Measurements from ENCODE around the gene GMDS.

GMDS gene

DNA sequence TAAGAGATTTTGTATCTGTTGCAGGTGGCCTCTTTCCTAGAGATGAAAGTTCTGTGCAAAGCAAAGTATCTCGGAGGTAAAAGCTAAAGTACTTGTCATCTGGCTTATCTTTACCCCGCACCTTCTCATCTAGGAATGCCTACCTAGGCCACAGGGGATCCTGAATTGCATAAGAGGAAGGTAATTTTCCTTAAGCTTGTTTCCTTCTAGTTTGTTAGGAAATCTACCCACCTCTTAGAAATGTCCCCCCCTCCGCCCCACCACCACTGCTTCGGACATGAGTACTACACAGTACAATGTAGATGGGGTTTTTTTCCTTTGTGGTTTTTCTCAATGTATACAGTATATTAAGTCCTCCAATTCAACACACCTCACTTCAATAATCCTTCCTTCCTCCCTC lies 614.2 kb downstream of the GMDS start:
- DNase-seq: no peak

DNA sequence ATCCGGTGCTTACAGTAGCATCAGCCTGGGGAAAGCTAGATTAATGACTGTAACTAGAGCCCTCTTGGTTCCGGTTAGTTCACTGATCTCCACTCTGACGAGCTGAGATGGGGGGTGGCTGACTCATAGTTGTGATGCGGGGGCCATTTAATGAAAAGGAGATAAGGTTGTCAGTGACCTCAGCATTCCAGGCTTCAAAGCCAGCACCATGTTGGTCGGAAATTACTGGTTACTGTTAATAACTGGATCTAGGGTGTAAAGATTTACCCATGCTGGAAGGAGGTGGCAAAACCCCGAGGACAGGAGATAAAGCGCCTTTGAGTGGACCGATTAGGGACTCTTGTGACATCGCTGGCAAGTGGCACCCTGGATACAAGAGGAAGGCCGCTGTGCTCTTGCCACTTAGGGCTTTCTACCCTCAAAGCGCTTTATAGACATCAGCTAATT lies 614.6 kb downstream of the GMDS start:
- DNase-seq: no peak

DNA sequence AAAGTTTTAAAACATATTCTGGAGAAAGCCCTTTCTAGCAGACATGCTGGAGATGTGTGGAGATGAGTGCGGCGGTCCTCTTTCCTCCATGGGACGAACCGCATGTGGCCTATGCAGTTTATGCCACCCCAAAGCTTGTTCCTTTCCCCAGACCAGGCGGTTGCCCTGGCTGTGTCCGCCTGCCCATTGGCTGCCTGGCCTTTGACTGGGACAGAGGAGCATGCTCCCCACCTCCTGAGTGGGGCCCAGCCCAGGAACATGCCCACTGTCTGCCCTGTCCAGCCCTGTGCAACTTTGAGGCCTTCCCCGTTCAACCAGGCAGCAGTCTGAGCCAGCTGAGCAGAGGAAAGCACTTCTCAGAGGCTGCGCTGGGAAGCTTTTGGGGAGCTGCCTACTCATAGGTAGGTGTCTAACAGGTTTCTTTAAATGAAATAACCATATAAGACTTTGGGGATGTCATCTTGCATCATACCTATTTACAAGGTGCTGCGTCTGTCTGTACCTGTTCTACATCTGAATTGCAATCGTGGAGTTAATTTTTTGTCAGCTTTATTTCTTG lies 615.1 kb downstream of the GMDS start:
- no peak for DNase-seq

DNA sequence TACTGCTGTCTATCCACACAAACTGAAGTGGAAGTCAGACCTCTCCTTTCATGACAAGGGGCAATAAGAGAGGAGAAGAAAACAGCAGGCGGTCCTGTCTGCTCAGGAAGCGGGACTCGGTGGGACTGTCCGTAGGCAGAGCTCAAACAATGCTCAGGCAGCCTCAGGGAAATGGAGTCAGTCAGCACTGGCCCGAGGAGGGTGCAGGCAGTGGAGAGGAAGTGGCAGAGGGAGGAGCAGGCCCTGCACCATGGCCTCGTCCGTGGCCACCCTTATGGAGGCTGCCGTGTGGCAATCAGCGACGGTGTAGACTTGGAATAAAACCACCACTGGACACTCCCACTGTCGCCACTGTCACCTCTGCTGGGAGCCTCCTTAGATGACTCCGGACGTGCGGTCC lies 616.1 kb downstream of the GMDS start:
- DNase-seq: no peak

DNA sequence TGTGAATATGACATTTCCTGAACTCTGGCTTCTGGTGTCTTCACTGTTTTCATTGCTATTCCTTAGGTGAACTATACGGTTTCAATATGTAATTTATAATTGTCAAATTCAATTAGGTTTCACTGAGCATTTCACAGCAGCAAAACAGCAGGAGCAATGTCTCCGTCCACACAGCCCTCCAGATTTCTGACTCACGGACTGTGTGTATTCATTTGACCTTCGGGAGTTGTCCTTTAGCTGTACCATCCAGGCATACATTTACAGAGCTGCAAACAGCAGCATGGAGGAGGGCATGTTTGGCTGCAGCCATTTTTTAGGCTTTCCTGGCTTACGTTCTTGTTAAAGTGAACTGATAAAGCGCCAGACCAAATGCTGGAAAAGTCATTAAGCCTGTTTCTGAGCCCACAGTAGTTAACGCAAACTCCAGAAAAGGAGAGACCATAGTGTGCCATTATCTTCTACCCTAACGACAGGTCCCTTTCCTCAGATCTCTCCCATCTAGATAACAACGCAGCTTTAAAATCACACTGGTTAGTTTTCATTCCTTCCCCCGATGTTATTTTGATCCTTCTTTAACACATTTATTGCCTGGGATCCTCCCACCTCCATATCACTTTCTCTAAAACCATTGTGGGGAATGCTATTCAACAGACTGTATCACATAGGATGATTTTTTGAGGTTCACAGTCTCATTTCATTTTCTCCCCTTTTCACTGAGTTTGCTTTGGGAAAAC lies 617.4 kb downstream of the GMDS start:
- DNase-seq: no peak

DNA sequence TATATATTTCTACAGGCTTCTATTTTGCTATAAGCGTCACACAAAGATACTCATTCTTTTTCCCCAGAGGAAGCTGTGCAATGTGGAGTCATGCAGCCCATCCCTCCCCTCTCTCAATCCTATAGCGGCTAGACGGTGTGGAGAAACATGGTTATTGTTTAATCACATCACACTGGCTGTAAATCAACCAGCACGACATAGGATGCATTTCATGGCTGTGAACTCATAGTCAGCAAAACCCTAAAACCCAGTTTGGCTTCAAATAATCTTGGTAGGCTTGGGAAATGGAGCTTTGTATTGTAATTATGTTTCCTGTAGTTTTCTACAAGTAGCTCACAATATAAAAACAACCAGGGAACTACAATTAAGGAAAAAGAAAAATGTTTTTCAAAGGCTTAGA lies 618.9 kb downstream of the GMDS start:
- no peak for DNase-seq

DNA sequence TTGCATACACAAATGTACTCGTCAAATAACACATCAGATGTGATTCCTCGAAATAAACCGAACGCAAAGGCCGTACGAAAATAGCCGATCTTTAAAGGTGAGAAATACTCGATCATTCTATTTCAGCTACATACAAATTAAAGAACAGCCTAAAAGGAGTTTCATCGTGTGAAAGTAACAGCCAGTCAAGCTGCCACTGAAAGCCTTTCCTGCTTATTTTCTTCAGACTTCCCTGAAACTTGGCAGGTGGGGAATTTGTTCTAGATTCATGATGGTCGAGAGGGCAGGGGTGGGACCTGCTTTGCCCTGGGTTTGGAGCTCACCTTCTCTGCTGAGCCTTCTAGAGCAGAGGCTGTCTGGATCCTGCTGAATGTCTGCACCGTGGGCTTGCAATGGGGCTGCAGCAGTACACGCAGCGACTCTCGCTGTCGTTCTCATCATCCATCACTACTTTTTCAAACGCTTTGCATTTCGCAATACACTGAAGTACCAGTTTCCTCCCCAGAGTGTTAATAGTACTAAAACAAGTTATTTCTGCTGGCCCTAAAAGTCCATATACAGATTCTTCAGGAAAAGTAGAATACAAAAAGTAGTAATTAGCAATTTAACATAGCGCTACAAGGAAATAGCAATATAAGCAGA lies 619.5 kb downstream of the GMDS start:
- DNase-seq: no peak

DNA sequence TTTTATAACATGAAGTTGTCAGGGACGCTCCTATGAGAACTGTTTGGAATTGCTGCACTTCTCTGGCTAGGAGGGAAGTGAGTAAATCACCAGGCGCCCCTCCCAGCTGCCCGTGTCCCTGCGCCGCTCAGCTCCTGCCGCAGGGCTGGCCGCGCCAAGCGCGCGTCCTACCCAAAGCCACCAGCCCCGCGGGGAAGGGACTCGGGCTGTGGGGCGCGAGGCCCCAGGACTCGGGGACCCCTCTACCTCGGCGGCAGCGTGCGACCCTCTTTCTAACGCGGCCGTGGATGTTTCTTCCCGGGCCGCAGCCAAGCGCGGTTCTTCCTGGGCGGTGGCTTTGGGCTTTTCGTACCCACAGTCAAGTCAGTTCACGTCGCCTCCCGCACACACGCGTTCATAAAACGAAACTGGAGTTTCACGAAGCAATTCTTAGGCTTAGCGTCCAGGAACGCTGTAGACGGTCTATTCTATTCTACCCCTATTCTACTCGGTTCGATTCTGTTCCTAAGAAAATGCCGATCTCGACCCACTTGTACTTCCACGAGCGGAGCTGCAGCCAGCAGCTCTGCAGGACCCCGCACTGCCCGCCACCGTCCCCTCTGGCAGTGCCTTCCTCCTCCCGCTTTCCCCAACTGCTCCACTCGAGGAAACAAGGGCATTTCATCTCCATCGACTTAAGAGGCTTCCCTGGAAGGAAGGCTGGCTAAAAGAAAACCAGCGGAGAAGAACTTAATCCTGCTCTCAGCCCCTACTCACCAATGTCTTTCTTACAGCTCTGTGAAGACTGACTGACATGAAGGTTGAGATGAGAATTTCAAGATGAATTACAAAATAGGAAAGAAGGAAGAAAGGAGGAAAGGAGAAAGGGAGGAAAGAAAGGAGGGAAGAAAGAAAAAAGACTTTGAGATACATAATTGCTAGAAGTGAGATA lies 620.3 kb downstream of the GMDS start:
- no peak for DNase-seq

DNA sequence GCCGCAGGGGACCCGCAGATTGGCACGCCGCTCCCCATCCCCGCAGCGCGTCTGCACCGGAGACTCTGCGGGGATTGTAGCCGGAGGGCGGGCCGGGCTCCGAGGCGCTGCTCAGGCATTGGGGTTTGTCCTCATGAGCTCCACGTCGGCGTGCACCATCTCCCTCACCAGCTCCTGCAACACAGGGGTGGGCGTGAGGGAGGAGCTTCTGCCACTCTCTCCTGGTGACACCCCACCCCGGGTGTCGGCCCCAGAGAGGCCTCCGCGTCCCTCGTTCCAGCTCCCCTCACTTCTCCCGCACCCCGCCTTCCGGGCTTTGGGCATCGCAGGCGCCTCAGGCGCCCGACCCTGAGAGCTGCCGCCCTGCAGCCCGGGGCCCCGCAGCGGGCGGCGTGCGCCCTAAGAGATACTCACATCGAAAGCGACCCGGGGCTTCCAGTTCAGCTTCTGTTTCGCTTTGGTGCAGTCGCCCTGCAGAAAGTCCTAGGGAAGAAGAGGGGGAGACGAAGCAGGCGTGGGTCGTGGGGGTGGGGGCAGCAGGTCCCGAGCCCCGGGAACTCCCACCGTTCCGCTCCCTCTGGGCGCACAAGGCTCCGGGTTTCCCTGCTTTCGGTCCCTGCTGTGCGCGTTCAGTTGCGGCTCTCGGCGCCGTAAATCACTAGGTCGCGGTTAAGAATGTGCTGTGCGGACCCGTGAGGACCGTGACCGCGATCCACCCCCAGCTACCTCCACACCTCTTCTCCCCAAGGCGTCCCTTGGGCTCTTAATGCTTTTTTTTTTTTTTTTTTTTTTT lies 621.2 kb downstream of the GMDS start:
- no peak for DNase-seq

DNA sequence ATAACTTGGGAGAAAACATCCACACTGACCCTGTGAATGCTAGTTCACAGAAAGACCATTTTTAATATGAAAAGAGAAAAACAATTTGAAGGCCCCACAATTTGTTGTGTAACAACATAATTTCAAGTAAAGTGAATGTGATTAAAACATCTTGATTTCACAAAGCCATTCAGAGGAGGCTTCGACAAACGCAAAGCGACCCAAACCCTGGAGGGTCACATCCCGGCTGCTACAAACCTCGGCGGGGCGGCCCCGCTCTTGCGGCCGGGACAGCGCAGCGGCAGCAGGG lies 621.7 kb downstream of the GMDS start:
- DNase-seq: no peak

DNA sequence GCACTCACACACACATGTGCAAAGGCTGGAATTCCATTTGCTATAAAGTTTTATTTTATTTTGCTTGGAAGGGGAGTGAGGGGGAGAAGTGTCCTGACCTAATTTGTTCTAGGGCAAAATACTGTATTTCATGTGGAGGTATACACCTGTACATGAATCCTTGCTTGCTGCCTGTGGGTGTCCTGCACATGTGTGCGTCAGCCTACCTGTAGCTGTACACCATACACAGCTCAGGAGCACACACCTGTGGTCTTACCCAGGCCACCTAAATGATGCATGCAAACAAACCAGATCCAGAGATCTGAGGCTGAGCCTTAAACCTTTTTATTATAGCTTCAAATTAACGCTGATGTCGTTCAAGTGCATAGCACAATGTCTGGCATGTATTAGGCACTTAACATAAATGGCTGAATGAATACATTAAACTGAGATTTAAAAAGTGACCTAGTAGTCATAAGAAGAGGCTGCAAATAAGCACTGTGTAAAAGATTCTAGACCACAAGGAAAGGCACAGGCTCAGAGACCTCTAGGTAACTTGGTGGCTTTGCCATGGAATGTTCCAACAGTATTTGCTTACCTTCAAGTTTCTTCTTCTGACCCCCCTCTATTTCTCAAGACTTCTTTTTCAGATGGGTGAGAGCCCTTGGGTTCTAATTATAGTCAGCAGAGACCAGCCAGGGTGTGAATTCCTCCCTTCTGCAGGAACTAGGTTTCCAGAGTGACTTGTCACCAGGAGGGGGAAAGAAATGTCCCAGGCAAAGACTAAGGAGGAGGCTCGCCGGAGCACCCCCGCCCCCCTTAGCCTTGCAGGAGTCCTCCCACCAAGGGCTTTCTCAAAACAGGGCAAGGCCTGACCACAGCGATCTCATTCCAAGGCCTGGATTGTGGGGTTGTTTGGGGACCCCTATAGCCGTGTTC lies 622.3 kb downstream of the GMDS start:
- DNase-seq: no peak

DNA sequence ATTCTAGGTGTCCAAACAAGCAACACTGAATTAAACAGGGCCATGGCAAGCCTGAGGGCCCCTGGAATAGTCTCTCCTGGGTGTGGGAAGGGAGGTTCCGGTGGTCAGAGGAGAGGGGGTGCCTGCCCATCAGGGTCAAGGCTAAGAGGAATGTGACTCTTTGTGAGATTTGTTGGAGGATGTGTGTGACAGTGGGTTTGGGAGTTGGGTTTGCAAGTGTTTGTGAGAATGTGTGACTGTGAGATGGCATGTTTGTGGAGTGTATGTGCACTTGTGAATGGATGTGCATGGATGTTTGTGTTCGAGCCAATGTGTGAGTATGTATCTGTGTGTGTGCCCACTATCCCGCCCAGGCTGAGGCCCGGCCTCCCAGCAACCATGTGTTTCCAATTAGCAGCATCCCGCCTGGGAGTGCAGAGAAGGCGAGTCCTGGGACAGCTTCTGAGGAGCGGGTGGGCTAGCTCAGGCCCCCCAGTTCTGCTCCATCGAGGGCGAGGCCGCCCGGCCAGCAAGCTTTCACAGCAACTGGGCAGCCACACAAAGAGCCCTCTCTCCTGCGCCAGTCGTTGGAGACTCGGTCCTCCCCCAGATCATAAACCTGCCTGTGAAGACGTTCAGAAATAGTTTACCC lies 623.1 kb downstream of the GMDS start:
- DNase-seq: no peak

DNA sequence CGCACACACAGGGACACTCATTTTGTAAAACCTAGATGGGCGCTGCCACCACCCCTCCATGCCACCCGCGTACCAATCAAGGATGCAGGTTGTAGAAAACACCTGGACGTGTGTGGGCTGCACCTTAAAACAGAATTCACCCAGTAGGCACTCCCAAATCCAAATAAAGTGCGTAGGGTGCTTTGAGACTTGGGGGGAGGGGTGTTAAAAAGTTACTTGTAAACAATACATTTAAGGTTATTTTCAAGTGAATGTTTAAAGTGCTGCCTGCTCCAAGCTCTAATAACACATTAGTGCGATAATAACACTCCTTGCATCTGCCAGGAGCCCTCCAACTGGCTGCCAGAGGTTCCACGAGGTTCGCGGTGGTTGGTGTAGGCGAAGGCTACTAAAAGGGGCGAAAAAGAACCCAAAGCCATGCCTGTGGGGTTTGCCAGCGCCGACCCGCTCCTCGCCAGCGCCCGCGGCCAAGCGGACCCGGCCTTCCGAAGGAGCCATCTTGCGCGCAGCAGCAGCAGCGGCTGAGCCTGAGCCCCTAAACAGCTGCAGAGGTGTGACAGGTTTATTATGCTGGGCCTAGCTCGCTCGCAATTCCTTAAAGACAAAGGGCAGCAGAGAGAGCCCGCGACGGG lies 624.2 kb downstream of the GMDS start:
- DNase-seq: no peak

DNA sequence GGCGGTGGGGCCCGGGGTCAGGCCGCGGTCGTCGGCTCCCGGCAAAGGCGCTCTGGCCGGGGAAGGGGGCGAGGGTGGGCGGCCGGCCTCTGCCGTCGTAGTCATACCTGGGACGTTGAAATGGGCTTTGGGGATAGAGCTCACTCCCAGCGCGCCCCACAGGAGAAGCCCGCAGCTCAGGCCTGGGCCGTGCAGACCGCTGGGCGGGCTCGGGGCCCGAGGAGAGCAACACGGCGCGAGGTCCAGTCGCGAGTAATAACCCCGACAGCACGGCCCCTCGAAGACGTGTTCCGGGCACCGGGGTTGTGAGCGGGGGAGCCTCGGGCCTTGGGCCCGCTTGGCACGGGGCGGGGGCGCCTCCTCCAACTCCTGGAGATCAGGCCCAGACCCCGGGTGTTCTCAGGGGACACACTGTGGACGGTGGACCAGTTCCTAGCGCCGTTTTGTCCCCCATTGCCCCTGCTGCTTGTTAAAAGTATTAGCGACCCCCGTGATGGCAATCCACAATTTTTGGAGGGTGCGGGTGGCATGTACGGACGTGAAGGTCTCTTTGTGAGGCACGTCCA lies 624.8 kb downstream of the GMDS start:
- DNase-seq: no peak

DNA sequence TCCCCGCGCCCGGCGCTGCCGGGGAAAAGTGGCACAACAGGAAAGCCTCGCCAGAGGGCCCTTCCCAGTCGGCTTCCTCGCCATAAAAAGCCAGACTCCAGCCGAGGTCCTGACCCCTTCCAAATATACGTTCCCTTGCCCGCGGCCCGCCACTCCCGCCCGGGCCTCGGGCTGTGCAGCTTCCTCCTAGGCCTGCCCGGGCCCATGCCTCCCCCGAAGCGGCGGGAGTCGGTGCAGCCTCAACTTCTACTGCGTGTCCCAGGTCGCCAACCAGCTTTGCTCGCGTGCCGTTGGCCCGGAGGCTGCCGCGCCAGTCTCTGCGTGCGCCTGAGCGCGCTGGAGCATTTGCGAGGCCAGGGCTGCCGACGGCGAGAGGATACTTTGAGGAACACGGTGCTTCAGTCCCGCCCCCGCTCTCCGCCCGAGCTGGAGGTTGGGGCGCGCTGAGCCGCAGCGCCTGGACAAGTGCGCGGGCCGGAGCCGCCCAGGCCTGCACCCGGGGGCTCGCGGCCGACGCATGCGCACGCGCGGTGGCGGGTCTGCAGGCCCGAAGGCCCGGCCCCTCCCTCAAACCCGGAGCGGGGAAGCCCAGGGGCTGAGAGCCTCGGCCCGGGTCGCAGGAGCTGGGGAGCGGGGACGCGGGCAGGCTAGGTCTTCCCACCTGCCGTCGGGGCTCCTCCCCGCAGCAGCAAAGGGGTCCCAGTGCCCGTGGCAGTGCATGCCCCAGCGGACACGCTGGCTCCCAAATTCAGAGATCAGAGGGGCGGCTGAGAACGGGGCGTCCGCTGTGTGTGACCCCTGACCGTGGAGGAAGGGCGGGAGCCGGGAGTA lies 625.5 kb downstream of the GMDS start:
- no peak for DNase-seq

DNA sequence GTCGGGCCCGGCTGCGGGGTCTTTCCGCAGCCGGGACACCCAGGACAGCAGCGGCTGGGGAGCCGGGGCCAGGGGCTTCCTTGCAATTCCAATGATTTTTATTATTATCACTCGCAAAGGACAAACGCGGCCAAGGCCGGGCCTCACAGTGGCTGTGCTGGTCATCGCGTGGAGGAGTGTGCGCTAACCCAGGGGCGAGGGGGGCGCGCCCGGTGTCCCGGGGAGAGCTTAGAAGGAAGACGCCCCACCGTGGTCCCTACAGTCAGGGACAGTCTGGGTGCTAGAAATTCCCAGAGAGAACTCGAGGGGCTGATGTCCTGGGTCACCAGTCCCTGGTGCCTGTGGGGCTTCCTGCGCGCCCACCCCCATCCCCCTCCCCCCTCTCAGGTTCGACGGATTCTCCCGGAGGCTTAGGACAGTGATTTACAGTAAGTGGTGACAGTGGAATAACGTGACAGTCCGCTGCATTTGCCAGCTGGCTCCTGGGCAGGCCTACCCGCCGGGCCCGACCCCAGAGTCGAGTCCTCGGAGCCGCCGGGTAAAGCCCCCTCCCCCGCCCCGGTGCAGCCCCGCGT lies 626.2 kb downstream of the GMDS start:
- no peak for DNase-seq

DNA sequence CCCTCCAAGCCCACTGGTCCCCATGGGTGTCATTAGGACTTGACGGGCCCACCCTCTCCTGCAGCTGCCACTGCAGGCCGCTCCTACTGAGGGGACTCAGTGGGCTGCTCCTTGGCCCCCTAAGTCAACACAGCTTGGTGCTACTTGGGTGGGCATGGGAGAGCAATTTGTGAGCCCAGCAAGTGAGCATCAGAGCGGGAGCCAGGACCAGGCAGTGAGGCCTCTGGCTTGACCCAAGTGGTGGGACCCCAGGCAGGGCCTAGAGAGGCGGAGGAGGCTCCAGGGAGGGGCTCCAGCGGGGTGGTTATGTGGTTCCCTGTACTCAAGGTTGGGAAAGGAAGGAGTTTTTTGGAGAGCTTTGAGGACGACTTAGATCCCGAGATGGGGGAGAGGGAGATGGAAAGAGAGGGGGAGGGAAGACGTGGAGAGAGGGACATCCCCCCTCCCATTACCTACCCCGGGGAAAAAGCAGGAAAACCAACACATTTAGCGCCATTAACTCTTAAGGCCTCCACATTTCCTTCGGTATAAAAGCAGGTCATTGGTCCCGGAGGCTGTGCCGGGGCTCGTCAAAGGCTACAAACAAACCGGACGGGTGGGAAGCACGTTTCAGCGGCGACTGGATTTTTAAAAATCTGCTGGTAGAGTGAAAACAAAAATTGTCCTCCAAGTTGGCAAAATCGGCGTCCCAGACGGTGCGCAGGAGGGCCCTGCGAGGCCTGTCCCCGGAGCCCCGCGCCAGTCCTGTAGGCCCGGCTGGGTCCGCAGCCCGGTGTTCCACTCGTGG lies 626.9 kb downstream of the GMDS start:
- DNase-seq: no peak

Measured in SIG-M5 (cell line).